Neuronal stem cell (in vitro differentiated cells): ENCODE measurements around the gene LYPD4.

ENCODE experiments used
- DNase-seq: peaks from one replicate; pipeline ENCODE4 v3.0.0-alpha.2; 2013; ENCODE audit warnings: low spot score
- H2AFZ ChIP-seq: one replicate; pipeline ENCODE4 v1.6.1; 2013; ENCODE audit warnings: mild to moderate bottlenecking, low read length, inconsistent platforms
- H2AK5ac ChIP-seq: 2 replicates; pipeline ENCODE4 v1.6.1; 2013; ENCODE audit warnings: low read depth, mild to moderate bottlenecking, inconsistent platforms, low read length, moderate library complexity, mixed read lengths
- H2BK120ac ChIP-seq: 2 replicates; pipeline ENCODE4 v1.6.1; 2013; ENCODE audit warnings: low read depth, mild to moderate bottlenecking, inconsistent platforms, low read length, moderate library complexity, mixed read lengths
- H2BK12ac ChIP-seq: one replicate; pipeline ENCODE4 v1.6.1; 2013; ENCODE audit warnings: low read length, inconsistent platforms
- H2BK15ac ChIP-seq: 2 replicates; pipeline ENCODE4 v1.6.1; 2013; ENCODE audit warnings: mild to moderate bottlenecking, low read length, inconsistent platforms, mixed read lengths
- H2BK5ac ChIP-seq: one replicate; pipeline ENCODE4 v1.6.1; 2013; ENCODE audit warnings: inconsistent platforms, mild to moderate bottlenecking, low read length, moderate library complexity
- H3K14ac ChIP-seq: one replicate; pipeline ENCODE4 v1.6.1; 2013; ENCODE audit warnings: low read length, inconsistent platforms
- H3K18ac ChIP-seq: 2 replicates; pipeline ENCODE4 v1.6.1; 2013; ENCODE audit warnings: low read length, inconsistent platforms
- H3K23ac ChIP-seq: 2 replicates; pipeline ENCODE4 v1.6.1; 2013; ENCODE audit warnings: low read depth, mild to moderate bottlenecking, mixed read lengths, low read length, inconsistent platforms; ENCODE audit not compliant: poor library complexity
- H3K27ac ChIP-seq: replicated peaks from 3 replicates; pipeline ENCODE4 v1.5.1; 2013; ENCODE audit warnings: low read length, inconsistent platforms
- H3K27me3 ChIP-seq, 3 experiments: 2 replicates each; pipeline ENCODE4 v1.6.1; 2013; ENCODE audit warnings: low read length in 3 of 3, mild to moderate bottlenecking in 2 of 3, inconsistent platforms in 1 of 3, low read depth in 1 of 3, mixed read lengths in 1 of 3, moderate library complexity in 1 of 3; ENCODE audit not compliant: control insufficient read depth in 3 of 3, insufficient read depth in 3 of 3
- H3K36me3 ChIP-seq, 2 donors: replicated peaks in 1 of 2; 2 replicates each; pipeline ENCODE4 v1.6.1; 2013; ENCODE audit warnings: low read length in 2 of 2; ENCODE audit not compliant: control insufficient read depth in 2 of 2, insufficient read depth in 2 of 2
- H3K4ac ChIP-seq: 2 replicates; pipeline ENCODE4 v1.6.1; 2013; ENCODE audit warnings: inconsistent platforms, mild to moderate bottlenecking, low read length, moderate library complexity
- H3K4me1 ChIP-seq, 2 donors: 1 replicate in 1 of 2; 2 replicates in 1 of 2; pipeline ENCODE4 v1.6.1; 2013; ENCODE audit warnings: low read length in 2 of 2, low read depth in 1 of 2; ENCODE audit not compliant: control insufficient read depth in 2 of 2, insufficient read depth in 1 of 2
- H3K4me2 ChIP-seq: one replicate; pipeline ENCODE4 v1.6.1; 2013; ENCODE audit warnings: mild to moderate bottlenecking, low read length, inconsistent platforms; ENCODE audit not compliant: insufficient read depth, poor library complexity, severe bottlenecking
- H3K4me3 ChIP-seq, 2 donors: 2 replicates each; pipeline ENCODE4 v1.5.1; 2013; ENCODE audit warnings: low read length in 2 of 2, mild to moderate bottlenecking in 2 of 2, inconsistent platforms in 1 of 2, moderate library complexity in 1 of 2
- H3K79me1 ChIP-seq: one replicate; pipeline ENCODE4 v1.6.1; 2013; ENCODE audit warnings: low read depth, mild to moderate bottlenecking, inconsistent platforms, low read length, moderate library complexity
- H3K9ac ChIP-seq: one replicate; pipeline ENCODE4 v1.6.1; 2013; ENCODE audit warnings: mild to moderate bottlenecking, low read depth, low read length, inconsistent platforms; ENCODE audit not compliant: poor library complexity
- H3K9me3 ChIP-seq, 2 donors: replicated peaks in 1 of 2; 2 replicates each; pipeline versions ENCODE3 to v1.6.1; 2013; ENCODE audit warnings: low read length in 2 of 2, mild to moderate bottlenecking in 2 of 2, inconsistent platforms in 1 of 2, low read depth in 1 of 2, mixed read lengths in 1 of 2, moderate library complexity in 1 of 2; ENCODE audit not compliant: control insufficient read depth in 2 of 2, insufficient read depth in 1 of 2
- H4K8ac ChIP-seq: one replicate; pipeline ENCODE4 v1.6.1; 2013; ENCODE audit warnings: low read depth, mild to moderate bottlenecking, inconsistent platforms, low read length, moderate library complexity
- H4K91ac ChIP-seq: one replicate; pipeline ENCODE4 v1.6.1; 2013; ENCODE audit warnings: low read length, low read depth, mild to moderate bottlenecking, inconsistent platforms; ENCODE audit not compliant: poor library complexity
- WGBS, 2 donors: extraction: QIAGEN DNeasy Blood & Tissue Kit; methylation state at CpG; one replicate each; pipeline ENCODE4 v1.1.7; 2013; ENCODE audit warnings: missing lambda C conversion rate in 2 of 2, mixed read lengths in 1 of 2; ENCODE audit not compliant: insufficient read length in 2 of 2, insufficient replicate concordance in 1 of 2; ENCODE audit errors: extremely low coverage in 2 of 2; 5-methylcytosine and 5-hydroxymethylcytosine counted together

LYPD4 gene

DNA sequence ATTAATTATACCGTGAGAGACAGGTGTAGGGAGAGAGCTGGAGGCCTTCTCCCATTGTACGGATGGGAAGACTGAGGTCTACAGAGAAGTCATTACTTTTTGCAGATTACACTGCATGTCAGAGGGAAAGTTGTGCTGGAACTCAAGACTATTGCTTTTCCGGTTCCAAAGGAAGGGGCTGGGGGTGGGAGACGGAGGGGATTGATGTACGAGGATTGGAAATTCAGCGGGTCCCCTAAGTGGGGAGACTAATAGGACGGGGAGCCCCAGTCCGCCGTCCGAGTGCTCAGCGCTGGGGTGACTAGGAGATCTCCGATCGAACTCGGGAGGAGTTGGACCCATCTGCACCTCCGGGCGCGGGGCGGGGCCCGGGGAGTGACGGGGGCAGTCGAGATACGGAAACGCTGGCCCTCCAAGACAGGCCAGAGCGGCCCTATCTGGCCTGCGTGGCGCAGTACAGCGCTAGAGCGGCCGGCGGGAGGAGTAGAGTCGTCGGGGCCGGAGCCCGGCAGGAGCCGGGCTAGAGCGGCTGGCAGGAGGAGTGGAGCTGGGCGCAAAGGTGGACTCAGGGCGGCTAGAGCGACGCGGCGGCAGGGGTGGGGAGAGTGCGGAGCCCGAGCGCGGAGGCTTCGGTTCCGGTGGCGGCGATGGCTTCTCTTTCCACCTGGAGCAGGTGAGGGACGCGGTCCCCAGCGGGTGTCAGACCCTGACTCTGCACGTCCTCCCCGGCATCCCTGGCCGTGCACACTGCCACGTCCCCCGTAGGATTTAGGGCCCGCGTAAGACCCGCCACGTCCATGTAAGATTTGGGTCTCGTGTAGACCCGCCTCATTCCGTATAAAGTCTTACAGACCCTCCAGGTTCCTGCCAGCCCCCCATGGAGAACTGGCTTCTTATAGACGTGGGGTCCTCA is 39.6 kb upstream of the LYPD4 start:
- no CpG with 5 or more reads among the region's 66 CpGs for WGBS, 2 donors

DNA sequence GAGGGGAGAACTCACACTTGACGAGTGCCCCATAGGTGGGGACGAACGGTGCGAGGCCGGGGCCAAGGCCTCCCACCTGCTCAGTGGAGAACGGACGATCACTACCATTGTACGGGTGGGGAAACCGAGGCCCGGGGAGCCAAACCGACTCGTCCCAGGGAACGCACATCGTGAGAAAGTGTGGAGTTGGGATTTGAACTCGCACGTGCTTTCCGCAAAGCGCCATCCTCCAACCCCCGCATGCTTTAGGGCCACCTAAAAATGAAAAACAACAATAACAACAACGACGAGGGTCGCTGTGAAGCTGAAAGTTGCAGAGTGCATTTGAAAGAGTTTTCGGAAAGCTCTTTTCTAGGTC is 39.0 kb upstream of the LYPD4 start:
- no peak overlapping the region for H4K91ac ChIP-seq
- WGBS, 2 donors = no CpG with 5 or more reads among the region's 23 CpGs
- DNase-seq = no peak

More for the DNA sequence above, 39.6 kb upstream of the LYPD4 start:
- Histone ChIP-seq H3K4me3 (peak overlapping the region; percentile 83 to 90), H3K18ac (peak overlapping the region; percentile 89), H3K4ac (no peak overlapping the region), H3K4me2 (peak overlapping the region; percentile 89), H3K23ac (peak overlapping the region; percentile 67), H3K79me1 (no peaks in the 10 kb centered on the region), H4K8ac (no peak overlapping the region), H3K14ac (peak overlapping the region; percentile 90), H3K27ac (no peak overlapping the region), H3K9ac (peak overlapping the region; percentile 93), H3K4me1 (peaks cover 5 to 9% of the 10 kb centered on the region in 2 donors), H2AK5ac (no peak overlapping the region), H2BK12ac (no peak overlapping the region), H3K9me3 (no peaks in the 10 kb centered on the region), H4K91ac (no peak overlapping the region), H3K36me3 (peaks cover 0 to 3% of the 10 kb centered on the region in 2 donors), H2AFZ (peak overlapping the region; percentile 93), H2BK5ac (no peak overlapping the region), H3K27me3 (peaks cover 0 to 34% (median 21%) of the 10 kb centered on the region in 3 experiments), H2BK120ac (no peak overlapping the region), H2BK15ac (no peak overlapping the region)
- DNase-seq = peak; percentile 90

GRCh38 chr19:41882568-41883462 is 38.3 kb upstream of the LYPD4 start, which contains the start of gene ARHGEF1:
Gene ARHGEF1 (plus strand): TSS chr19:41883184. CDS start chr19:41888083, 4,899 bp downstream.
- peaks cover 5 to 11% of the 10 kb centered on the region in 2 donors for H3K4me1 ChIP-seq
- H2AK5ac ChIP-seq = peak within 1 kb of the TSS; percentile 97
- no peak within 1 kb of the TSS for H2BK5ac ChIP-seq
- no CpG with 5 or more reads among the region's 80 CpGs for WGBS, 2 donors
- peak within 1 kb of the TSS; percentile 86 for H3K18ac ChIP-seq
- H3K4me3 ChIP-seq = peak within 1 kb of the TSS; percentile 83 to 90
- peak within 1 kb of the TSS; percentile 86 for H3K23ac ChIP-seq
- H4K91ac ChIP-seq = no peak within 1 kb of the TSS
- H2AFZ ChIP-seq = peak within 1 kb of the TSS; percentile 88
- H3K4me2 ChIP-seq = peak within 1 kb of the TSS; percentile 89
- no peak within 1 kb of the TSS for H2BK15ac ChIP-seq
- peak within 1 kb of the TSS; percentile 84 for H3K14ac ChIP-seq
- peak within 1 kb of the TSS; percentile 80 for H3K9ac ChIP-seq
- no peaks in the 10 kb centered on the region for H3K79me1 ChIP-seq
- H4K8ac ChIP-seq = no peak within 1 kb of the TSS
- no peak within 1 kb of the TSS for H3K27ac ChIP-seq
- H2BK12ac ChIP-seq = no peak within 1 kb of the TSS
- no peak within 1 kb of the TSS for H2BK120ac ChIP-seq
- H3K36me3 ChIP-seq = no peaks in the 10 kb centered on the region
- peaks cover 0 to 42% (median 21%) of the 10 kb centered on the region in 3 experiments for H3K27me3 ChIP-seq
- no peaks in the 10 kb centered on the region for H3K9me3 ChIP-seq
- DNase-seq = no peak
- no peak within 1 kb of the TSS for H3K4ac ChIP-seq

More for the DNA sequence above, 39.0 kb upstream of the LYPD4 start:
- peak overlapping the region; percentile 86 for H3K18ac ChIP-seq
- no peak overlapping the region for H2BK12ac ChIP-seq
- H2BK15ac ChIP-seq = no peak overlapping the region
- peak overlapping the region; percentile 80 for H3K9ac ChIP-seq
- H3K9me3 ChIP-seq = no peaks in the 10 kb centered on the region
- H3K23ac ChIP-seq = peak overlapping the region; percentile 86
- H2BK120ac ChIP-seq = no peak overlapping the region
- no peak overlapping the region for H3K4ac ChIP-seq
- peaks cover 0 to 40% (median 21%) of the 10 kb centered on the region in 3 experiments for H3K27me3 ChIP-seq
- H3K79me1 ChIP-seq = no peaks in the 10 kb centered on the region
- peak overlapping the region; percentile 89 for H3K4me2 ChIP-seq
- H4K8ac ChIP-seq = no peak overlapping the region
- H2AK5ac ChIP-seq = peak overlapping the region; percentile 97
- H3K36me3 ChIP-seq = no peaks in the 10 kb centered on the region
- peak overlapping the region; percentile 83 to 90 for H3K4me3 ChIP-seq
- H2BK5ac ChIP-seq = no peak overlapping the region
- H3K4me1 ChIP-seq = peaks cover 5 to 9% of the 10 kb centered on the region in 2 donors
- peak overlapping the region; percentile 88 for H2AFZ ChIP-seq
- peak overlapping the region; percentile 84 for H3K14ac ChIP-seq
- no peak overlapping the region for H3K27ac ChIP-seq
